Chondrocyte (in vitro differentiated cells): ENCODE data around the gene LEPR. TPM values are rescaled to one million over a fixed set of nuclear protein-coding genes. Genes with fewer than 3 reads are reported as not detected.

ENCODE experiments used
- DNase-seq: peaks from one replicate; pipeline ENCODE4 v3.0.0; 2021; ENCODE audit warnings: mixed read lengths, low spot score
- H3K27ac Mint-ChIP-seq: one replicate; pipeline ENCODE4 v1.8.0; 2021; ENCODE audit warnings: mild to moderate bottlenecking, moderate library complexity, mixed read lengths; ENCODE audit not compliant: unreplicated experiment
- H3K27me3 Mint-ChIP-seq: 2 replicates; pipeline ENCODE4 v1.8.0; 2021; ENCODE audit warnings: low read depth, mixed read lengths
- H3K36me3 Mint-ChIP-seq: 2 replicates; pipeline ENCODE4 v1.8.0; 2021; ENCODE audit warnings: low read depth, mixed read lengths
- H3K4me1 Mint-ChIP-seq: 2 replicates; pipeline ENCODE4 v1.8.0; 2021; ENCODE audit warnings: low read depth, mild to moderate bottlenecking, mixed read lengths
- H3K4me3 Mint-ChIP-seq: one replicate; pipeline ENCODE4 v1.8.0; 2021; ENCODE audit warnings: mild to moderate bottlenecking, moderate library complexity, mixed read lengths; ENCODE audit not compliant: unreplicated experiment
- H3K9me3 Mint-ChIP-seq: 2 replicates; pipeline ENCODE4 v1.8.0; 2021; ENCODE audit warnings: low read depth, mixed read lengths
- CTCF ChIP-seq: fragments of 200-600 bp; sonication (generic); IDR thresholded peaks from 2 replicates; pipeline ENCODE4 v1.5.0; 2021; ENCODE audit warnings: antibody characterized with exemption, mild to moderate bottlenecking, moderate library complexity
- total RNA-seq: library from RNA; stranded (reverse); gene quantifications from 3 replicates; pipeline ENCODE4 v1.2.1, GENCODE V29; 2021

Gene LEPR
- total RNA-seq, 1 donor from 2014 or later, result 5.8 TPM

GRCh38 chr1:65429078-65429477, 8.6 kb downstream of the LEPR start:
- peaks cover 49% of the 10 kb centered on the region for H3K4me1 Mint-ChIP-seq

DNA sequence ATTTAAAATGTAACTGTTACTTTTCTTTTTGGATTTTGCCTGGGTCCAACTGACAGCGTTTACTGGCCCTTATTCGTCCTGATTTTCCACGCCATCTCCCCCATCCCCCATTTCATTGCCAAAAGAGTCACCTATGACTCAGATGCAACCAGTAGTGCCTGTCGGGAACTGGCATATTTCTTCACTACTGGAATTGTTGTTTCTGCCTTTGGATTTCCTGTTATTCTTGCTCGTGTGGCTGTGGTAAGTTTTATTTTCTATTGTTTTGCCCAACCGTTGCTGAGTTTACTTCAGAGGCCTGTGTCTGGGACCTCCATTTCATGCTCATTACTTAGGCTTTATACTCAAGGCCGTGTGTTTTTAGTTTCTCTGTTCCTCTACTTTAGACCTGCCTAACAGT, 9.3 kb downstream of the LEPR start:
- peak overlapping the region; percentile 33 for H3K4me3 Mint-ChIP-seq
- peaks cover 54% of the 10 kb centered on the region for H3K4me1 Mint-ChIP-seq
- no peak for TF ChIP-seq CTCF
- H3K36me3 Mint-ChIP-seq, result peaks cover 23% of the 10 kb centered on the region
- H3K27me3 Mint-ChIP-seq, result no peaks in the 10 kb centered on the region
- H3K9me3 Mint-ChIP-seq, result no peaks in the 10 kb centered on the region
- no peak for DNase-seq
- peak overlapping the region; percentile 81 for H3K27ac Mint-ChIP-seq

More at GRCh38 chr1:65429078-65429477, 8.6 kb downstream of the LEPR start:
- no peak overlapping the region for H3K4me3 Mint-ChIP-seq
- no peaks in the 10 kb centered on the region for H3K9me3 Mint-ChIP-seq
- peak overlapping the region; percentile 81 for H3K27ac Mint-ChIP-seq
- H3K27me3 Mint-ChIP-seq, result no peaks in the 10 kb centered on the region
- no peak for TF ChIP-seq CTCF
- peaks cover 21% of the 10 kb centered on the region for H3K36me3 Mint-ChIP-seq
- DNase-seq, result no peak

DNA sequence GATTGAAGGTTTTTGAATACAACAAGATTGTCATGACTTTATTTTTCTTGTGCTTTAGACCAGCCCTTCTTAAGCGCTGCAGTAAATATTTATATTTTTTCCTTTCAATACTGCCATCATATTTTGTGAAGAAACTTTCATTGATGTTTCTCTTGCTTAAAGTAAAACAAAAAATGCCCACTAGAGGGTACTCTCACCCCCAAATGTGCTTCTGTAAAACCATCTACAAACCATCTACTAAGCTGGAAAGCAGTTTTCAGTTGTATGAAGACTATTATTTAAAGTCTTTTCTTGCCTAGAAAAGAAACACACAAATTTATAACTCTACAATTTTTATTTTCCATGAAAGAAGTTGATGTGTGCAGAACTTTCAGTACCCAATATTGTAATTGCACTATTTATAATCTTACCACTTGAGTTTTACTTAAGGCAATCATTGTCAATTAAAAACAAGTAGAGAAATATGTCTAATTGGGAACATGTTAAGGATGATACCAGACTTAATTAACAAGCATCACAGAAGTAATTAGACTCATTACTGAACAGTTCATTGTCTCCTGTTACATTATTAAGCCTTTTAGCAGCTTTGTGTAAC, 10.7 kb downstream of the LEPR start:
- Mint-ChIP-seq H3K27ac (peak overlapping the region; percentile 81), H3K4me3 (no peak overlapping the region), H3K9me3 (no peaks in the 10 kb centered on the region), H3K27me3 (no peaks in the 10 kb centered on the region), H3K36me3 (peaks cover 16% of the 10 kb centered on the region), H3K4me1 (peaks cover 54% of the 10 kb centered on the region)
- peak; percentile 90 for TF ChIP-seq CTCF
- no peak for DNase-seq

DNA sequence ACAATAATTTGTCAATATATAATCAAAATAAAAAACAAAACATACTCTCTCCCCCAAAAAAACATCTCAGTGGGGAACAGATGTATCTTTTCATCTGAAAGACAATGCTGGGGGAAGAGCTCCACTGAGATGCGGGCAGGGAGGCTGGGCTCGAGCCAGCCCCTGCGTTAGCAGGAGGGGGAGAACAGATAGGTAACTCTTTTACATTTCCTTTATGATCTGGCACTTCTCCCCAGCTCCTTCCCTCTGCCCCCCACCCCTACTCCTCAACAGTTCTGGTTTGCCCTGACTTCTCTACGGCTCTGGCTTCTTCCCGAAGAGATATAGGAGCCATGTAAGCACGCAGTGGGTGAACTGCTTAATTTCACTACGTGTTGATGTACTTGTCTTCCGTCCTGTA, 12.4 kb downstream of the LEPR start:
- Mint-ChIP-seq H3K4me1 (peaks cover 56% of the 10 kb centered on the region), H3K36me3 (peaks cover 13% of the 10 kb centered on the region), H3K27me3 (no peaks in the 10 kb centered on the region), H3K27ac (no peak overlapping the region), H3K4me3 (no peak overlapping the region), H3K9me3 (no peaks in the 10 kb centered on the region)
- no peak for TF ChIP-seq CTCF
- DNase-seq, result no peak

- DNase-seq, result no peak
- H3K4me3 Mint-ChIP-seq, result no peak overlapping the region
- no peaks in the 10 kb centered on the region for H3K27me3 Mint-ChIP-seq
- H3K36me3 Mint-ChIP-seq, result peaks cover 7% of the 10 kb centered on the region
- H3K4me1 Mint-ChIP-seq, result peaks cover 48% of the 10 kb centered on the region
- peak; percentile 46 for TF ChIP-seq CTCF
- no peaks in the 10 kb centered on the region for H3K9me3 Mint-ChIP-seq
- H3K27ac Mint-ChIP-seq, result peak overlapping the region; percentile 88
These were observed 13.8 kb downstream of the LEPR start for GRCh38 chr1:65434255-65434654.
